Upper lobe of left lung (tissue), 4 donors: ENCODE data around the gene RNF19B.

ENCODE experiments used
- EP300 ChIP-seq, 4 donors: sonication (generic); formaldehyde crosslinking; IDR thresholded peaks; one replicate each; pipeline ENCODE4 v1.5.1; 2017; ENCODE audit warnings: antibody characterized with exemption in 4 of 4, control low read depth in 2 of 4
- POLR2A ChIP-seq, 4 donors: fragments of 450-650 bp; IDR thresholded peaks; one replicate each; pipeline ENCODE4 v1.5.1; 2016 to 2017; ENCODE audit warnings: antibody characterized with exemption in 4 of 4, mild to moderate bottlenecking in 2 of 4
- POLR2AphosphoS5 ChIP-seq, 2 donors: sonication (generic); formaldehyde crosslinking; IDR thresholded peaks; one replicate each; pipeline ENCODE4 v1.5.1; 2017; ENCODE audit warnings: antibody characterized with exemption in 2 of 2
- TF ChIP-seq, protein P1 (sequence below), 6 experiments: fragments of 450-650 bp in 4 of 6; fragments of 200-600 bp in 2 of 6; sonication (generic) in 2 of 6; IDR thresholded peaks; one replicate each; pipeline ENCODE4 v1.5.1; 2016 to 2019; ENCODE audit warnings: antibody characterized with exemption in 6 of 6

DNA sequence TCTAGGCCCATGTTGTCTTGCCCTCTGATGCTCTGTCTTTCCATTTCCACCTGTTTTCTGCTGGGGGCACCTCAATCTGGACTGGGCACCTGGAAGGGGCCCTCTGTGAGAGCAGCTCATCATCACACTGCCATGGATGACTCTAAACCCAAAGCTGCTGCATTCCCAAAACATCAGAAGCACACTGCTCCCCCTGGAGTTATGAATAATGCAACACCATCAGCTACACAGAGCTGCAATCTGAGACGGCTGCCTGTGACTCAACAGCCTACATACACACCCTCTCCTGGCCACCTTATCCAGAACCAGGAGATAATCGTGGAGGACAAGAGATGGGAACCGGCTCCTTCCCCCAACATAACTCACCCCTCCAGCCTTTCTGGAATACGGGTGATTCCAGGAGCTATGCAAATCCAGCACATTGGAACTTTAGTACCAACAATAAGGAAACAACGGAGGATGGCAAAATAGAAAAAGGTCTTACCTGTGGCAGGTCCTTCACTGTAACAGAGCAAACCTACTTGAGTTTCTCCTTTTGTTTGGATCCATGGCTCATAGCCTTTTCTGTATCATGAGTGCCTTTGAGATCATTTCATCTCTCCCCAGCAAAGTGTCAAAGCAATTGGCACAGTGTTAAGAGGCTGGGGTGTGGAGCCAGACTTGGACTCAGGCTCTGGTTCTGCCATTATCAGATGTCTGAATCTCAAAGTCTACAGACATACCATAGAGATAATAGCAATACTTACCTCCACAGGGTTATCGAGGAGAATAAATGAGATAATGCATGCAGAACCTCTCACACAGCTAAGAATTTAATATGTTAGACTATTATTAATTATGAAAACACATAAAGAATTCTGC lies 42.8 kb upstream of the RNF19B start:
- TF ChIP-seq POLR2AphosphoS5 (IDR thresholded peaks at IDR 0.05) (peak; percentile 20 to 28), POLR2A (IDR thresholded peaks at IDR 0.05) (no peak), EP300 (IDR thresholded peaks at IDR 0.05) (no peak)
- TF ChIP-seq, protein P1, sequence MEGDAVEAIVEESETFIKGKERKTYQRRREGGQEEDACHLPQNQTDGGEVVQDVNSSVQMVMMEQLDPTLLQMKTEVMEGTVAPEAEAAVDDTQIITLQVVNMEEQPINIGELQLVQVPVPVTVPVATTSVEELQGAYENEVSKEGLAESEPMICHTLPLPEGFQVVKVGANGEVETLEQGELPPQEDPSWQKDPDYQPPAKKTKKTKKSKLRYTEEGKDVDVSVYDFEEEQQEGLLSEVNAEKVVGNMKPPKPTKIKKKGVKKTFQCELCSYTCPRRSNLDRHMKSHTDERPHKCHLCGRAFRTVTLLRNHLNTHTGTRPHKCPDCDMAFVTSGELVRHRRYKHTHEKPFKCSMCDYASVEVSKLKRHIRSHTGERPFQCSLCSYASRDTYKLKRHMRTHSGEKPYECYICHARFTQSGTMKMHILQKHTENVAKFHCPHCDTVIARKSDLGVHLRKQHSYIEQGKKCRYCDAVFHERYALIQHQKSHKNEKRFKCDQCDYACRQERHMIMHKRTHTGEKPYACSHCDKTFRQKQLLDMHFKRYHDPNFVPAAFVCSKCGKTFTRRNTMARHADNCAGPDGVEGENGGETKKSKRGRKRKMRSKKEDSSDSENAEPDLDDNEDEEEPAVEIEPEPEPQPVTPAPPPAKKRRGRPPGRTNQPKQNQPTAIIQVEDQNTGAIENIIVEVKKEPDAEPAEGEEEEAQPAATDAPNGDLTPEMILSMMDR (IDR thresholded peaks at IDR 0.05), result peak; percentile 17 to 66 (median 54)
